Fibroblast of skin of right biceps (primary cell): ENCODE data around the gene TAAR2.
"Not testable (repeated sequence)": the region's sequence is repeated elsewhere in the genome, so short reads cannot be mapped to it uniquely, and the experiment has no call there.

Experiments used
- DNase-seq: peaks from one replicate; pipeline ENCODE4 v3.0.0-alpha.2; 2013

The TAAR2 gene

DNA sequence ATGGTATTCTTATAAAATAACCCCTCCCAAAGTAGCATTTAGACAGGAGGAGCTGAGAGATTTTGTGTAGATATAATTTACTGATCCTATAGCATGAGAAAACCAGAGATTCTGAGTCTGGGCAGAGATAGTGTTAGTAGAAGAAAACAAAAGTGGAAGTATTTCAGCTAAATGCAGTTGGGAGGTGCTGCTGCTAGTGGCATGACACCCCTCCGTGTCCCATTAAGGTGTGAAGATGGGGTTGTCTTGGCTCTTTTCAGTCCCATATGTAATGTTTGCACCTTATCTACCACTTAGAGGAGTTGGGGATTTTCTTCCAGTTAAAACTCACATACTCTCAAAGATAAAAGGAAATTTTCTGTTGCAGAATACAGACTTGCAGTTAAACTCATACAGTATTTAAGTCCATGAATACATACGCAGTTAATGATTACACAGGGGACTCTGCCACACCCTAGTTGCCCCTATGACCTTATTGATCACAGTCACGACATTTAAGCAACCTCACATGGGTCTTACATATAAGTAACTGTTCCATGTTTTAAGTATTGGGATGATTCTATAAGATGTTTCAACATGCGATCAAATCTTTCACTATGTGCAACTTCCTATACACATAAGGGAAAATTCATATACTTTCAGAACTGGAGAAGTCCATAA, 11.5 kb downstream of the TAAR2 start:
- DNase-seq = no peak

DNA sequence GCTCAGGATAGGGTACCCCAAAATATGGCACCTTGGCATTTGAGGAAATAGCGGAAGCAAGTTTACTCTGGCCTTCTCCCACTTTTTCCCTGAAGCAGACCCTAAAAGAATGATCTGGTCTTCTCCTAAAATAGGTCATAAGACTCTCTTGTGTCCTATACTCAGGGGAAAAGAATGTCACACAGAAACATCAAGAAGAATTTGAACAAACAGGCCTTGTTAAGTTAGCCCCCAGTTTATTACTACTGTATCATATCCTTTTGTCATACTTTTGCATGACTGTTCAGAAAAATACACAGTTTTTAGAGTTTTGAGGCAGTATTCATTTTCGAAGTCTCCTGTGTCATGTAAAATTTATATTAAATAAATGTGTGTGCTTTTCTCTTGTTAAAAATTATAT, 12.5 kb downstream of the TAAR2 start:
- DNase-seq = no peak

DNA sequence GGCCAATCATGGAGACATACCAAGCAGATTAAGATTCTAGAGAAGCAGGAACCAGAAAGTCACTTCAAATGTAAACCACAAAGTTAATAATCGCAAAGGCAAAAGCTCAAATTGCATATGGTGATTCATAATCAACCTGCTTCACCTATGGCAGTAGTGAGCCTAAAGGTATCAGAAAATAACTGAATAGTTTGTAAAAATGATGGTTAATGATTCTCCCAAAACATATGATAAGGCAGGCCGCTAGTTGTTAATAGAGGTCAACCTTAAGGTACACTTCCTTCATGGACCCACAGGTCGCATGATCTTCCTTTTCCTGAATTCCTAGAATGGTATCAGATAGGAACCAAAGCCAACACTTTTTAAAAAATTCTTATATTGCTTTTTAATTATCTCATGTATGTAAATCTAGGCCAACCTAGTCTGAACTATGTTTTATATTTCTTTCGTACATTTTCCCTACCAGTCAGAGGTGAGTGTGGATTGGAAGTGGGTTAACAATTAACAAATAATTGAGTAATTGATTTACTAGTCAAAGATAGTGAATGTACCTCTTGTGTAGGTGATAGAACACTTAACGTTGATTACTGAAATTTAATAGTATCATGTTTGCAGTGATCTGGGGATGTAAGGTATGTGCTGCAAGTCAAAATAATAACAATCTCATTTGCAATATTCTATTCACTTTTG, 16.4 kb downstream of the TAAR2 start:
- no peak for DNase-seq

DNA sequence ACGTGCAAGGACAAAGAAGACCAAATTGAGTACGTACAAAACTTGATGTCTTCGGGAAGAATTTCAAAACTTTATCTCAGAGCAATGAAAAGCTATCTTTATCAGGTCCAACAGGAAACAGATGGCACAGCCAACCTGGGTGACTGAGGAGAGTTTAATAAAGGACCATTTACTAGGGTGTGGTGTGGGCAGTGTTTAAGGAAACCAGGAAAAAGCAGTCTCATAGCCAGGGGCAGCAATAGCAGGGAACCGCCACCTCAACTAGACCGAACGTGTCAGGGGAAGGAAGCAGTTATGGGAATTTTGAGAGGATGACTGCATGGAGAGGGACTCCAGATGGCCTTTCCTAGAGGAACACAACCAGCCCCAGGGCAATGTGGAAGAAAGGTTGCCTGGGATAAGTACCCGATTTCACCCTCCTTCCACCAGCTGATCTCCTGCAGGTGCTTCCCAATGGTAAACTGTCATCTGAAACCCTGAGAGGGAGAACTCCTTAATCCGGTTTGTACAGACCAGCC, 19.4 kb downstream of the TAAR2 start:
- no peak for DNase-seq

DNA sequence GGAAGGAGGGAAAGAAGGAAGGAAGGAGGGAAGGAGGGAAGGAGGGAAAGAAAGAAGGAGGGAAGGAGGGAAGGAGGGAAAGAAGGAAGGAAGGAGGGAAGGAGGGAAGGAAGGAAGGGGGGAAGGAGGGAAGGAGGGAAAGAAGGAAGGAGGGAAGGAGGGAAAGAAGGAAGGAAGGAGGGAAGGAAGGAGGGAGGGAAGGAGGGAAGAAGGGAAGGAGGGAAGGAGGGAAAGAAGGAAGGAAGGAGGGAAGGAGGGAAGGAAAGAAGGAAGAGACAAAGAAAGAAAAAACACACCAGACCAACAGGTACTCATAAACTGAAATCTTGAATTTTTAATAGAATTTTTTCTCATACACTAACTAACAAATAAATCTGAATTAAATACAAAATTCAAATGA, 23.2 kb downstream of the TAAR2 start:
- DNase-seq = not testable (repeated sequence)

DNA sequence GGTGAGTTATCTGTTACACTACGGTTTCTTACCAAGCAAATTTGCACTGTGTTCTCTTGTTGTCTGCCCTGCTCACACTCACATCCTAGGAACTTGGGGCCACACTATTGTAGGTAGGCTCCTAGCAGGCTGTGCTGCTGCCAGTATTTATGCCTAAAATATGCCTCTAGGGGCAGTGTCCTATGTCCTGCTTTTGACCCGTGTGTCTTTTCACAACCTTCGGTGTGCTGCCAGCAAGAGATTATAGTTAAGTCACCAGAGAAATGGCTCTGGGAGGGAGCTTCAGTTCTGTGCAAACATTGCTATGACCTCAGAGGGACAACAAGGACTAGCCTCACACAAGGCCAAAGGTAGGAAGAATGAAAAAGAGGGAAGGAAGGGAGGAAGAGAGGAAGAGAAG, 25.6 kb downstream of the TAAR2 start:
- no peak for DNase-seq

DNA sequence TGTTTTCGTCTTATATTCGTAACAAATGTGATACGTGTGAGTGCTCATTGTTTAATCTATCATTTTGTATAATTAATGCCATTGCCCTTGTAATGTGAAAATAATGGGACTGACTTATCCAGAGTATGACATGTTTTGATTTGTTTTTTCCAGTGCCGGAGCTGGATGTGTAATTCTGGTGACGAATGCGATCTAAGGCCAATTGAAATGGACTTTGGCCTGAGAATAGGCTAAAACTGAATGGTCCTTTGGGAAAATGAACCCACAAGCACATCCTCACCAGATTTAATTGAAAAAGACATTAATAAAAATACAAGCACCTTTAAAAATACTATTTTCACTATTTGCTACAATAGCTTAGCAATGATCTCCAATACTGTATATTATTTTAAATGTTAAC, 27.9 kb downstream of the TAAR2 start:
- DNase-seq = no peak

DNA sequence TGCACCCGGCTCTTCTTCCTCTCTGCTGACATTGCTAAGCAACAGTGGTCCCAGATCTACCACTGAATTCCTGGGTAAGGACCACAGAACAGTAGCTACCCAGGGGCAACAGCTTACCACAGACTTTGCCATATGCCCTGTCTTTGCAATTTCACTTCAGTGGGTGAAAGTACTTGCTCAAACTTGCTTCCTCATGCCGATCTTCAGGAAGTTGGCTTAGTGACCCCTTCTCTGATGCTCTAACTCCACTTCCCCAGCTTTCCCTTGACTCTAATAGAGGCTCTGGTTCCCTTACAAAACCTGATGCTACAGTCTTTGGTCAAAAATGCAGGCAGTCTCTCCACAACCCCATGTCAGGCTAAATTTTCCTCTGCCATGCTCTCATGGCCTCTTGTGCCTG, 31.2 kb downstream of the TAAR2 start:
- DNase-seq = no peak

DNA sequence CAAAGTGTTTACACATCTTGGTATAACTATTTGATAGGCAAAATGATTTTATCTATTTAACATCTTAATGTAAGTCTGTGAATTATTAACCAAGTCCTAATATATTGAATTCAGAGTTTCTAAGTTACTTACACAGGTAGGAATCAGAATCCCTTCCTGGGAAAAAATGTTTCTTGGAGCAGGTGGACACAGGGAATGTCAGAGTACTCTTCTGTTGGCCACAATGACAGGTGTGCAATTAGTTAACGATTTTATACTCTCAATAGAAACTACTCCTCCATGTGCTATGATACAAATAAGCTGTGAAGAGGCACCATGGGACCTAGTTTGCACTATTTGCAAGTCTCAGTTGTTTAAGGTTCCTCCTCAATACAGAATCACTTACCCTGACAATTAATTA, 33.7 kb downstream of the TAAR2 start:
- DNase-seq = no peak

DNA sequence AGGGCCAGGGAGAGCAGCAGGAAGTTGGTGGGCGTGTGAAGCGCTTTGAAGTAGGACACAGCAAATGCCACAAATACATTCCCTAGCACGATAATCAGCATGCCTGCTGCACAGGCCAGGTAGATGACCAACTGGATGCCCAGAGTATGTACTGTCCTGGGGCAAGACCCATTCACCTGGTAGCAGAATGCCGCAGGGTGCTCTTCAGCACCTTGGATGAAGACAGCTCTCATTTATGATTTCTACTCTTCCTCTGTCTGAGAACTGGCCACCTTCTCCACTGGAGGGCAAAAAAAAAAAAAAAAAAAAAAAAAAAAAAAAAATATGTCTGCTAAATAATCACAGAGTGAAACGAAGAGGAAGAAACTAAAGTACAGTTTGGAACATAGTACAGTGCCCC, 34.6 kb downstream of the TAAR2 start, which contains the start of gene TAAR5:
TSS of gene TAAR5 (minus strand) at position 288 of the 400 bp plus-strand sequence. CDS start at position 233, 55 bp downstream.
- DNase-seq = no peak

DNA sequence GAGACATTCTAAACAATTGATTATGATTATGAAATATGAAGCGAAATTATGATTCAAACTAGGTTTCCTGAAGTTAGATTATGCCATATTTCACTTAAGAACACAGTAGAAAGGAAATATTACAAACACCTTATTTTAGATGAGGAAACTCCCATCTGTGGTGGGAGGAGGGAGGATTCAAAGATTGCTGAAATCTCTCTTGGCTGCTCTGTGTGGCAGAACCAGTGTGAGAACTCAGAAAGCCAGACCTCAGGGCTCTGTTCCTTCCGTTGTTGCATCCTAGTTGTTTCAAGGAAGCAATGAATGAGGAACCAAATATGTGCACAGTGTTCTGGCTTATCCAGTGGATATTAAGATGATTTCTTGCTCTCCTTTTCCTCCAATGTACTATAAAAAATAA, 36.7 kb downstream of the TAAR2 start:
- no peak for DNase-seq

DNA sequence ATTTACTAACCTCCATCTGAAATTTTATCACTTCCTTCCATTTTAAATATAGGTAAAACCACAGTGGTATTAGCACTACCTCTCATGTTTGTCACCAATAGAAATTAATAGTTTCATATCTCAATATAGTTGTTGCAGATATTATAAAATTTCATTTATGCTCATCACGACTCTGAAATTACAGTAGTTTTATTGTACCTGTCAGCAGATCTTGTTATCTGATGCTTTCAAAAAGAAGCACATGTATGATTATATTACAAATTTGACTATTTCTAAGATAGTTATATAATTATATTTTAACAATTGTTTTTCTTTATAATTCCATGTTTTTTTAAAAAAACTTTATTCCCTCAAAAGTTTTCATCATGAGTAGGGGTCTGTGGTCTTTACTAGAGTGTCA, 39.4 kb downstream of the TAAR2 start:
- no peak for DNase-seq

DNA sequence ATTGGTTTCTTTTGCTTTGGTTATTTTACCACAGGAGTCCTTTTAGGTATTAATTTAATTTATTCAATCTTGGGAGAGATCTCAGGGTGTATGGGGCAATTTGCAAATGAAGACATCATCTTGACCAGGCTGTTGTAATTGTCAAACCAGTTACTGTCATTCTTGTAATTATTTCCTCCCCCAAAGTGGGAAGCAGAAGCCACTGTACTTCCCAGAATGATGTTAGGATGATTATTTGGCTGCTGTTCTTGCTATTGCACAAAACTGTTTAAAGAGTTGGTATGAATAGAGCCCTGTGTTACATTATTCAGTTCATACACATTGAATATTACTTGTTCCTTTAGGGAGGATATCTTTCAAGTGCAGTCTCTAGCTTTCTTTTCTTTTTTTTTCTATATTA, 52.3 kb downstream of the TAAR2 start:
- no peak for DNase-seq

DNA sequence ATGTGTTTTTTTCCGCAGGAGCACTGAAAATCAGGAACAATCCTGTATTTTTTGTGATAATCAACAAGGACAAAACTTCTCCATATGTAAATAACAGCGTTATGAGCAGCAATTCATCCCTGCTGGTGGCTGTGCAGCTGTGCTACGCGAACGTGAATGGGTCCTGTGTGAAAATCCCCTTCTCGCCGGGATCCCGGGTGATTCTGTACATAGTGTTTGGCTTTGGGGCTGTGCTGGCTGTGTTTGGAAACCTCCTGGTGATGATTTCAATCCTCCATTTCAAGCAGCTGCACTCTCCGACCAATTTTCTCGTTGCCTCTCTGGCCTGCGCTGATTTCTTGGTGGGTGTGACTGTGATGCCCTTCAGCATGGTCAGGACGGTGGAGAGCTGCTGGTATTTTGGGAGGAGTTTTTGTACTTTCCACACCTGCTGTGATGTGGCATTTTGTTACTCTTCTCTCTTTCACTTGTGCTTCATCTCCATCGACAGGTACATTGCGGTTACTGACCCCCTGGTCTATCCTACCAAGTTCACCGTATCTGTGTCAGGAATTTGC, 53.8 kb downstream of the TAAR2 start, which contains the start of gene TAAR6:
TSS of gene TAAR6 (plus strand) at position 102 of the 557 bp plus-strand sequence. CDS start at position 102, 0 bp downstream.
- DNase-seq = no peak

DNA sequence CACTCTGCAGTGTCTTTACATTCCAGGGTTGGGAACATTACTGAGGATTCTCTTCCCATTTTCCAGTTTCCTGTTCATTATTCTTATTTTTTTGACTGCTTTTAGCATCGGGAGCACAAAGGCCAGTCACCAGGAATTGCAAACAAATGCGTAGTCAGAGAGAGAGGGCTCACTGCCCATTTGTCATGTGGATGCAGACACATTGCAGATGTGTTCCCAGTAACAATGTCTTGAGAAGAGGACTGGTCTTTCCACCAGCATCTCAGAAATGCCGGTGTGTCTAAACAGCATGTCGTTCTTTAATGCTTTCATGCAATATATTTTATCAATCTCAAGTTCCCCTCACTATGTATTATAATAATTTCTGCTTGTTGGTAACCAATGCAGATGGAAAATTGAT, 54.9 kb downstream of the TAAR2 start:
- no peak for DNase-seq

DNA sequence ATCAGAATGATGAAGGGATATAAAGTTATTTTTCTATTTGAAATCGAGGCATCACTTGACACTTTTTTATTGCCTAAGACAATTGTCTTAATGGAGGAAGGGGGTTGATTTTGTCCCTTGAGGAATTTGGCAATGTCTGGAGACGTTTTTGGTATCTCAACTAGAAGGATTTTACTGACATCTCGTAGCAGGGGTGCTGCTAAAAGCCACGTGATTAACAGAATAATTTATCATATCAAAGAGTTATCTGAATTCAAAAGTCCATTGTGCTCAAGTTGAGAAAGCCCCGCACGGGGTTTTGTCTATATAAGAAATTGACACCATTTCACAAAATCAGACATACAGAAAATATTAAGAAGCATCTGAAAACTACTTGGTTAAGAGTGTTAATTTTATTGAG, 55.5 kb downstream of the TAAR2 start:
- DNase-seq = no peak

DNA sequence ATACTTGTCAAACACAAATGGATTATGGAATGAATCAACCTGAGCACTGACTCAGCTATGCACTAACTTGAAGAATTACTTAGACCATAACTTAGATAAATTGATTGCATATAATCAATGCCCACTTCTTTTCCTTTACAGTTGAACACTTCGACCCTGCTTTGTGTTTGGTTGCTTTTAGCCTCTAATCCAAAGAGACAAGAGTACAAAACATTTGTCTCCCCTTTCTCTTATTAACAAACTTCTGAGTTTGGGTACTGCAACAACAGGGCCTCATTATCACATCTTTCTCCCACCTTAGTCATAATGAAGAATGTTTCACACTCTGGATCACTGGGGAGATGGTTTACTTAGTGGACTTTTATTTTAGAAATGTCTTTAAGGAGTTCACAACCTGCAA, 56.5 kb downstream of the TAAR2 start:
- DNase-seq = no peak
